ENCODE results near the gene TAF1C.

DNA sequence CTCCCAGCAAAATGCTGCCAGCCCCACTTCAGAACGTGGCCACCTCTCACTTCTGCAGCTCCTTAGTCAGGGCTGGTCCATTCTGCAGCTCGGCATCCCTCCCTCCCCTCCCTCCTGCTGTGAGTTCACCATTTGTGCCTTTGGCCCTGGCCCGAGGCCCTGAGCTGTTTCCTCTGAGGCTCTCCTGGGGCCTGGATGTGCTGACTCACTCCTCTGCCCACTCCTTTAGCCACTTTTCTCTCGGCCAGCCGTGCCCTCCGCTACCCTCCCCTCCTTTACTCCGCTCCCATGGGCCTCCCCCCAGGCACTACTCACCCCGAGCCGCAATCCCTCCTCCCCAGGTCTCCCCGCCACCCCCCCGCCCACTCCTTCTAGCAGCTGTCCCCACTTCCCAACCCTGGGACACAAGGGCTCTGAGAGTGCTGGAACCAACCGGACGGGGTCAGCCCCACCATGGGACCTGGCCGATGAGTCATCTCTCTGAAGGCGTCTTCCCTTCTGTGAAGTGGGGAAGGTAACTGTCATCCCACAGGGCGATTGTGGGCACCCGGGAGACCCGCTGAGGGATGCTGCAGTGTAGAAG is 41.5 kb upstream of the TAF1C start:
- TF ChIP-seq NR3C1 (CRISPR knock-in tag; conservative IDR thresholded peaks at IDR 0.05; ENCODE audit: low read depth) (no peak), ZNF317 (CRISPR knock-in tag; IDR thresholded peaks at IDR 0.05; ENCODE audit: borderline replicate concordance, low read depth) (no peak), CBFB (CRISPR knock-in tag; IDR thresholded peaks at IDR 0.05; ENCODE audit: low read depth) (no peak)
- TF ChIP-seq, protein P1, sequence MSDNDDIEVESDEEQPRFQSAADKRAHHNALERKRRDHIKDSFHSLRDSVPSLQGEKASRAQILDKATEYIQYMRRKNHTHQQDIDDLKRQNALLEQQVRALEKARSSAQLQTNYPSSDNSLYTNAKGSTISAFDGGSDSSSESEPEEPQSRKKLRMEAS (CRISPR knock-in tag; IDR thresholded peaks at IDR 0.05): no peak
- TF ChIP-seq, protein P2, sequence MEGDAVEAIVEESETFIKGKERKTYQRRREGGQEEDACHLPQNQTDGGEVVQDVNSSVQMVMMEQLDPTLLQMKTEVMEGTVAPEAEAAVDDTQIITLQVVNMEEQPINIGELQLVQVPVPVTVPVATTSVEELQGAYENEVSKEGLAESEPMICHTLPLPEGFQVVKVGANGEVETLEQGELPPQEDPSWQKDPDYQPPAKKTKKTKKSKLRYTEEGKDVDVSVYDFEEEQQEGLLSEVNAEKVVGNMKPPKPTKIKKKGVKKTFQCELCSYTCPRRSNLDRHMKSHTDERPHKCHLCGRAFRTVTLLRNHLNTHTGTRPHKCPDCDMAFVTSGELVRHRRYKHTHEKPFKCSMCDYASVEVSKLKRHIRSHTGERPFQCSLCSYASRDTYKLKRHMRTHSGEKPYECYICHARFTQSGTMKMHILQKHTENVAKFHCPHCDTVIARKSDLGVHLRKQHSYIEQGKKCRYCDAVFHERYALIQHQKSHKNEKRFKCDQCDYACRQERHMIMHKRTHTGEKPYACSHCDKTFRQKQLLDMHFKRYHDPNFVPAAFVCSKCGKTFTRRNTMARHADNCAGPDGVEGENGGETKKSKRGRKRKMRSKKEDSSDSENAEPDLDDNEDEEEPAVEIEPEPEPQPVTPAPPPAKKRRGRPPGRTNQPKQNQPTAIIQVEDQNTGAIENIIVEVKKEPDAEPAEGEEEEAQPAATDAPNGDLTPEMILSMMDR (IDR thresholded peaks at IDR 0.05): no peak
- TF ChIP-seq, protein P3, sequence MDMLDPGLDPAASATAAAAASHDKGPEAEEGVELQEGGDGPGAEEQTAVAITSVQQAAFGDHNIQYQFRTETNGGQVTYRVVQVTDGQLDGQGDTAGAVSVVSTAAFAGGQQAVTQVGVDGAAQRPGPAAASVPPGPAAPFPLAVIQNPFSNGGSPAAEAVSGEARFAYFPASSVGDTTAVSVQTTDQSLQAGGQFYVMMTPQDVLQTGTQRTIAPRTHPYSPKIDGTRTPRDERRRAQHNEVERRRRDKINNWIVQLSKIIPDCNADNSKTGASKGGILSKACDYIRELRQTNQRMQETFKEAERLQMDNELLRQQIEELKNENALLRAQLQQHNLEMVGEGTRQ (CRISPR knock-in tag; IDR thresholded peaks at IDR 0.05): no peak
- TF ChIP-seq, protein P4, sequence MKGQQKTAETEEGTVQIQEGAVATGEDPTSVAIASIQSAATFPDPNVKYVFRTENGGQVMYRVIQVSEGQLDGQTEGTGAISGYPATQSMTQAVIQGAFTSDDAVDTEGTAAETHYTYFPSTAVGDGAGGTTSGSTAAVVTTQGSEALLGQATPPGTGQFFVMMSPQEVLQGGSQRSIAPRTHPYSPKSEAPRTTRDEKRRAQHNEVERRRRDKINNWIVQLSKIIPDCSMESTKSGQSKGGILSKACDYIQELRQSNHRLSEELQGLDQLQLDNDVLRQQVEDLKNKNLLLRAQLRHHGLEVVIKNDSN (CRISPR knock-in tag; IDR thresholded peaks at IDR 0.05): no peak
